ENCODE data around the gene CD34.
A peak's percentile ranks its signal among the peaks of the same experiment; 100 is the strongest.
"Not testable (repeated sequence)": the region's sequence is repeated elsewhere in the genome, so short reads cannot be mapped to it uniquely, and the experiment has no call there.

Gene CD34

GRCh38 chr1:207951652-207952051 lies 40.7 kb upstream of the CD34 start:
- Histone ChIP-seq H3K9ac (ENCODE audit: low read length in 5 of 5) (no peak overlapping the region), H3K27ac (ENCODE audit: low read depth, low read length) (no peak overlapping the region), H3K4me3 (ENCODE audit: low read depth in 1 of 5, low read length in 5 of 5) (no peak overlapping the region), H3K36me3 (ENCODE audit: control insufficient read depth in 5 of 5, insufficient read depth in 5 of 5, low read length in 5 of 5) (no peaks in the 10 kb centered on the region), H3K27me3 (ENCODE audit: control insufficient read depth in 5 of 5, insufficient read depth in 4 of 5, low read length in 5 of 5) (no peaks in the 10 kb centered on the region), H3K9me3 (ENCODE audit: control insufficient read depth in 5 of 5, low read length in 5 of 5) (peaks cover 0 to 6% (median 2%) of the 10 kb centered on the region in 5 donors), H3K4me1 (ENCODE audit: control insufficient read depth in 5 of 5, insufficient read depth in 5 of 5, low read length in 5 of 5) (peaks cover 0 to 34% (median 0%) of the 10 kb centered on the region in 5 donors)

- Histone ChIP-seq H3K36me3 (ENCODE audit: control insufficient read depth in 5 of 5, insufficient read depth in 5 of 5, low read length in 5 of 5) (no peaks in the 10 kb centered on the region), H3K9ac (ENCODE audit: low read length in 5 of 5) (no peak overlapping the region), H3K9me3 (ENCODE audit: control insufficient read depth in 5 of 5, low read length in 5 of 5) (peaks cover 0 to 6% (median 2%) of the 10 kb centered on the region in 5 donors), H3K4me1 (ENCODE audit: control insufficient read depth in 5 of 5, insufficient read depth in 5 of 5, low read length in 5 of 5) (peaks cover 0 to 27% (median 0%) of the 10 kb centered on the region in 5 donors), H3K4me3 (ENCODE audit: low read depth in 1 of 5, low read length in 5 of 5) (no peak overlapping the region), H3K27me3 (ENCODE audit: control insufficient read depth in 5 of 5, insufficient read depth in 4 of 5, low read length in 5 of 5) (no peaks in the 10 kb centered on the region), H3K27ac (ENCODE audit: low read depth, low read length) (no peak overlapping the region)
These were observed 39.8 kb upstream of the CD34 start for GRCh38 chr1:207950750-207951149.

GRCh38 chr1:207949571-207950195 lies 38.8 kb upstream of the CD34 start:
- peak overlapping the region; percentile 3 for H3K27ac ChIP-seq (ENCODE audit: low read depth, low read length)
- H3K27me3 ChIP-seq (ENCODE audit: control insufficient read depth in 5 of 5, insufficient read depth in 4 of 5, low read length in 5 of 5): no peaks in the 10 kb centered on the region
- no peak overlapping the region for H3K9ac ChIP-seq (ENCODE audit: low read length in 5 of 5)
- no peaks in the 10 kb centered on the region for H3K36me3 ChIP-seq (ENCODE audit: control insufficient read depth in 5 of 5, insufficient read depth in 5 of 5, low read length in 5 of 5)
- no peak overlapping the region for H3K4me3 ChIP-seq (ENCODE audit: low read depth in 1 of 5, low read length in 5 of 5)
- peaks cover 0 to 24% (median 0%) of the 10 kb centered on the region in 5 donors for H3K4me1 ChIP-seq (ENCODE audit: control insufficient read depth in 5 of 5, insufficient read depth in 5 of 5, low read length in 5 of 5)
- H3K9me3 ChIP-seq (ENCODE audit: control insufficient read depth in 5 of 5, low read length in 5 of 5): peaks cover 0 to 6% (median 2%) of the 10 kb centered on the region in 5 donors

- peak overlapping the region; percentile 3 for H3K27ac ChIP-seq (ENCODE audit: low read depth, low read length)
- peaks cover 0 to 24% (median 0%) of the 10 kb centered on the region in 5 donors for H3K4me1 ChIP-seq (ENCODE audit: control insufficient read depth in 5 of 5, insufficient read depth in 5 of 5, low read length in 5 of 5)
- H3K27me3 ChIP-seq (ENCODE audit: control insufficient read depth in 5 of 5, insufficient read depth in 4 of 5, low read length in 5 of 5): no peaks in the 10 kb centered on the region
- H3K9ac ChIP-seq (ENCODE audit: low read length in 5 of 5): no peak overlapping the region
- H3K9me3 ChIP-seq (ENCODE audit: control insufficient read depth in 5 of 5, low read length in 5 of 5): no peaks in the 10 kb centered on the region
- no peak overlapping the region for H3K4me3 ChIP-seq (ENCODE audit: low read depth in 1 of 5, low read length in 5 of 5)
- no peaks in the 10 kb centered on the region for H3K36me3 ChIP-seq (ENCODE audit: control insufficient read depth in 5 of 5, insufficient read depth in 5 of 5, low read length in 5 of 5)
These were observed 37.8 kb upstream of the CD34 start for GRCh38 chr1:207948536-207949250.

GRCh38 chr1:207946756-207947155 lies 35.8 kb upstream of the CD34 start:
- no peak overlapping the region for H3K27ac ChIP-seq (ENCODE audit: low read depth, low read length)
- H3K36me3 ChIP-seq (ENCODE audit: control insufficient read depth in 5 of 5, insufficient read depth in 5 of 5, low read length in 5 of 5): no peaks in the 10 kb centered on the region
- peaks cover 0 to 28% (median 2%) of the 10 kb centered on the region in 5 donors for H3K4me1 ChIP-seq (ENCODE audit: control insufficient read depth in 5 of 5, insufficient read depth in 5 of 5, low read length in 5 of 5)
- no peaks in the 10 kb centered on the region for H3K27me3 ChIP-seq (ENCODE audit: control insufficient read depth in 5 of 5, insufficient read depth in 4 of 5, low read length in 5 of 5)
- H3K9me3 ChIP-seq (ENCODE audit: control insufficient read depth in 5 of 5, low read length in 5 of 5): no peaks in the 10 kb centered on the region
- no peak overlapping the region for H3K4me3 ChIP-seq (ENCODE audit: low read depth in 1 of 5, low read length in 5 of 5)
- H3K9ac ChIP-seq (ENCODE audit: low read length in 5 of 5): no peak overlapping the region

GRCh38 chr1:207944571-207944970 lies 33.6 kb upstream of the CD34 start:
- no peak overlapping the region for H3K9ac ChIP-seq (ENCODE audit: low read length in 5 of 5)
- no peaks in the 10 kb centered on the region for H3K9me3 ChIP-seq (ENCODE audit: control insufficient read depth in 5 of 5, low read length in 5 of 5)
- no peak overlapping the region for H3K4me3 ChIP-seq (ENCODE audit: low read depth in 1 of 5, low read length in 5 of 5)
- H3K27ac ChIP-seq (ENCODE audit: low read depth, low read length): no peak overlapping the region
- no peaks in the 10 kb centered on the region for H3K27me3 ChIP-seq (ENCODE audit: control insufficient read depth in 5 of 5, insufficient read depth in 4 of 5, low read length in 5 of 5)
- peaks cover 0 to 23% (median 2%) of the 10 kb centered on the region in 5 donors for H3K4me1 ChIP-seq (ENCODE audit: control insufficient read depth in 5 of 5, insufficient read depth in 5 of 5, low read length in 5 of 5)
- H3K36me3 ChIP-seq (ENCODE audit: control insufficient read depth in 5 of 5, insufficient read depth in 5 of 5, low read length in 5 of 5): no peaks in the 10 kb centered on the region

- not testable (repeated sequence) for H3K36me3 ChIP-seq (ENCODE audit: control insufficient read depth in 5 of 5, insufficient read depth in 5 of 5, low read length in 5 of 5); H3K9me3 ChIP-seq (ENCODE audit: control insufficient read depth in 5 of 5, low read length in 5 of 5); H3K27me3 ChIP-seq (ENCODE audit: control insufficient read depth in 5 of 5, insufficient read depth in 4 of 5, low read length in 5 of 5); H3K4me1 ChIP-seq (ENCODE audit: control insufficient read depth in 5 of 5, insufficient read depth in 5 of 5, low read length in 5 of 5)
- H3K9ac ChIP-seq (ENCODE audit: low read length in 5 of 5): peak overlapping the region in 1 of 5 donors; percentile 47
- H3K4me3 ChIP-seq (ENCODE audit: low read depth in 1 of 5, low read length in 5 of 5): peak overlapping the region in 2 of 5 donors; percentile 29 to 44
- H3K27ac ChIP-seq (ENCODE audit: low read depth, low read length): peak overlapping the region; percentile 72
These were observed 31.4 kb upstream of the CD34 start for GRCh38 chr1:207942337-207942741.

- Histone ChIP-seq H3K4me3 (ENCODE audit: low read depth in 1 of 5, low read length in 5 of 5) (peak overlapping the region in 3 of 5 donors; percentile 24 to 44 (median 29)), H3K27me3 (ENCODE audit: control insufficient read depth in 5 of 5, insufficient read depth in 4 of 5, low read length in 5 of 5) (no peaks in the 10 kb centered on the region), H3K9me3 (ENCODE audit: control insufficient read depth in 5 of 5, low read length in 5 of 5) (no peaks in the 10 kb centered on the region), H3K27ac (ENCODE audit: low read depth, low read length) (peak overlapping the region; percentile 72), H3K4me1 (ENCODE audit: control insufficient read depth in 5 of 5, insufficient read depth in 5 of 5, low read length in 5 of 5) (peaks cover 0 to 9% (median 2%) of the 10 kb centered on the region in 5 donors), H3K36me3 (ENCODE audit: control insufficient read depth in 5 of 5, insufficient read depth in 5 of 5, low read length in 5 of 5) (no peaks in the 10 kb centered on the region), H3K9ac (ENCODE audit: low read length in 5 of 5) (no peak overlapping the region)
These were observed 30.7 kb upstream of the CD34 start for GRCh38 chr1:207941665-207942064.

- Histone ChIP-seq H3K36me3 (ENCODE audit: control insufficient read depth in 5 of 5, insufficient read depth in 5 of 5, low read length in 5 of 5) (no peaks in the 10 kb centered on the region), H3K27me3 (ENCODE audit: control insufficient read depth in 5 of 5, insufficient read depth in 4 of 5, low read length in 5 of 5) (no peaks in the 10 kb centered on the region), H3K9ac (ENCODE audit: low read length in 5 of 5) (no peak overlapping the region), H3K4me1 (ENCODE audit: control insufficient read depth in 5 of 5, insufficient read depth in 5 of 5, low read length in 5 of 5) (peaks cover 0 to 9% (median 2%) of the 10 kb centered on the region in 5 donors), H3K4me3 (ENCODE audit: low read depth in 1 of 5, low read length in 5 of 5) (no peak overlapping the region), H3K27ac (ENCODE audit: low read depth, low read length) (no peak overlapping the region), H3K9me3 (ENCODE audit: control insufficient read depth in 5 of 5, low read length in 5 of 5) (peaks cover 0 to 6% (median 0%) of the 10 kb centered on the region in 5 donors)
These were observed 27.1 kb upstream of the CD34 start for GRCh38 chr1:207938016-207938415.

- H3K4me3 ChIP-seq (ENCODE audit: low read depth in 1 of 5, low read length in 5 of 5): no peak overlapping the region
- no peak overlapping the region for H3K27ac ChIP-seq (ENCODE audit: low read depth, low read length)
- H3K4me1 ChIP-seq (ENCODE audit: control insufficient read depth in 5 of 5, insufficient read depth in 5 of 5, low read length in 5 of 5): peaks cover 0 to 9% (median 1%) of the 10 kb centered on the region in 5 donors
- H3K36me3 ChIP-seq (ENCODE audit: control insufficient read depth in 5 of 5, insufficient read depth in 5 of 5, low read length in 5 of 5): no peaks in the 10 kb centered on the region
- no peaks in the 10 kb centered on the region for H3K27me3 ChIP-seq (ENCODE audit: control insufficient read depth in 5 of 5, insufficient read depth in 4 of 5, low read length in 5 of 5)
- H3K9ac ChIP-seq (ENCODE audit: low read length in 5 of 5): no peak overlapping the region
- H3K9me3 ChIP-seq (ENCODE audit: control insufficient read depth in 5 of 5, low read length in 5 of 5): peaks cover 0 to 6% (median 0%) of the 10 kb centered on the region in 5 donors
These were observed 26.3 kb upstream of the CD34 start for GRCh38 chr1:207937204-207937603.
